ENCODE data around the gene FASTKD3.

The FASTKD3 gene

DNA sequence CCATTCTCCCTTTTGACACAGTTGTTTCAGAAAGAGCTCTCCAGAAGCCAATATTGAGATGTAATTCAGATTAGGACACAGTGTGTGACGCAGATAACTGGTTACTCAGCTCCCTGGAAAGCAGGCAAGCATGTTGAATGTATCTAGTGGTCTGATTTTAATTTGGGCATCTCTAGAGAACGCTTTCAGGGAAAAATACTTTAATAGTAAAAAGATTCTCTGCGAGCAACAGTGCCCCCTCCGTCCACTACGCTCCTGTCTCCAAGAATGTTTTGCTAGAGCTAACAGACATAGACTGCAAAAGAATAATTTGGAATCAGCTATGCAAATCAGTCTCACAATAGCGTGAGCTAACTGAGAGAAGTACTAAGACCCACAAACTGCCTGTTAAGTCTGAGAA is 41.2 kb downstream of the FASTKD3 start:
- no peak overlapping the region for H3K9ac ChIP-seq (ENCODE audit: low read depth in 1 of 2, low read length in 2 of 2)
- no peaks in the 10 kb centered on the region for H3K27me3 ChIP-seq (ENCODE audit: control insufficient read depth in 2 of 2, insufficient read depth in 2 of 2, low read length in 2 of 2)
- no peak overlapping the region for H3K27ac ChIP-seq (ENCODE audit: low read depth in 2 of 2, low read length in 2 of 2)
- H3K4me1 ChIP-seq (ENCODE audit: control insufficient read depth in 2 of 2, insufficient read depth in 2 of 2, low read length in 2 of 2), result no peaks in the 10 kb centered on the region
- H3K9me3 ChIP-seq (ENCODE audit: control insufficient read depth in 2 of 2, low read length in 2 of 2), result no peaks in the 10 kb centered on the region
- no peaks in the 10 kb centered on the region for H3K36me3 ChIP-seq (ENCODE audit: control insufficient read depth in 2 of 2, insufficient read depth in 2 of 2, low read length in 2 of 2)
- H3K4me3 ChIP-seq (ENCODE audit: low read length in 2 of 2), result no peak overlapping the region

DNA sequence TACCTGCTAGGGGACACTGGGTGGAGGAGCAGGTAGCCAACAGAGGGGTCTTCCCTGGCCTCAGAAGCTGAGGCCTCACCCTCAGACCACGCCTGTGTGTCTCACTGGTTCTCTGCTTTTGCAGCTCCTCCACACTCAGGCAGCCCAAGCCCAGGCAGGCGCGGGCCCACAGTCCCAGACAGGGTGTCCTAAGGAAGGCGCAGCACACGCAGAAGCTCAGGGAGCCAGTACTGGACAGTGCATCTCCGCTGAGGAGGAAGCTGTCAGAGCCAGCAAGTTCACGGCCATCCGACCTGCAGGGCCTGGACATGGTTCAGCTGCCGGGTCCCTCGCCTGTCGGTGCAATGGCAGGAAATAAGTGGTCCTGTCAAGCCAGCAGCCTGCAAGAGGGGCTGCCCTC is 43.2 kb downstream of the FASTKD3 start:
- no peaks in the 10 kb centered on the region for H3K27me3 ChIP-seq (ENCODE audit: control insufficient read depth in 2 of 2, insufficient read depth in 2 of 2, low read length in 2 of 2)
- H3K9me3 ChIP-seq (ENCODE audit: control insufficient read depth in 2 of 2, low read length in 2 of 2), result no peaks in the 10 kb centered on the region
- H3K36me3 ChIP-seq (ENCODE audit: control insufficient read depth in 2 of 2, insufficient read depth in 2 of 2, low read length in 2 of 2), result no peaks in the 10 kb centered on the region
- H3K27ac ChIP-seq (ENCODE audit: low read depth in 2 of 2, low read length in 2 of 2), result no peak overlapping the region
- no peak overlapping the region for H3K9ac ChIP-seq (ENCODE audit: low read depth in 1 of 2, low read length in 2 of 2)
- H3K4me3 ChIP-seq (ENCODE audit: low read length in 2 of 2), result no peak overlapping the region
- H3K4me1 ChIP-seq (ENCODE audit: control insufficient read depth in 2 of 2, insufficient read depth in 2 of 2, low read length in 2 of 2), result no peaks in the 10 kb centered on the region

DNA sequence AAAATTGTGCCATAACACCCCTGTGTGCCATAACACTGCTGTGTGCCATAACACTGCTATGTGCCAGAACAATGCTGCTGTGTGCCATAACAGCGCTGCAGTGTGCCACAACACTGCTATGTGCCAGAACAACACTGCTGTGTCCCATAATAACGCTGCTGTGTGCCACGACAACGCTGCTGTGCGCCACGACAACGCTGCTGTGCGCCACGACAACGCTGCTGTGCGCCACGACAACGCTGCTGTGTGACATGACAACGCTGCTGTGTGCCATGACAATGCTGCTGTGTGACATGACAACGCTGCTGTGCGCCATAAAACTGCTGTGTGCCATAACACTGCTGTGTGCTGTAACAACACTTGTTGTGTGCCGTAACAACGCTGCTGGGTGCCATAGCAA is 43.8 kb downstream of the FASTKD3 start:
- no peak overlapping the region for H3K4me3 ChIP-seq (ENCODE audit: low read length in 2 of 2)
- no peak overlapping the region for H3K27ac ChIP-seq (ENCODE audit: low read depth in 2 of 2, low read length in 2 of 2)
- no peak overlapping the region for H3K9ac ChIP-seq (ENCODE audit: low read depth in 1 of 2, low read length in 2 of 2)

DNA sequence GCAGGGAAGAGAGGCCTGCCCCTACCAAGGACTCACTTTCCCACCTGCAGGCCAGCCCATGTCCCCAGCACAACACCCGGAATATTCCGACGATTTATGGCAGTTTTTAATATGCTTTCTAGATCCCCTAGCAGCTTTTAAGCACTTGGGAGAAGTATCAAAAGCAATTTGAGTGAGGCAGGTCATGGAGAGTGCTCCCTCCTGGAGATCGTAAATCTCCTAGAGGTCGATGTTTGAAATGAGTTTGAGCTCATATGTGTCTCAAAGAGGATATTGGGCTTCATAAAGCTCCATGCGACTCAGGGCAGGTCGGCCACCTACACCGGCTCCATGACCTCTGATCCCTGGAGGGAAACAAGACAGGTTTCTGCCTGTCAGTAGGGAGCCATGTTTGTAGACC is 45.2 kb downstream of the FASTKD3 start:
- Histone ChIP-seq H3K27me3 (ENCODE audit: control insufficient read depth in 2 of 2, insufficient read depth in 2 of 2, low read length in 2 of 2) (no peaks in the 10 kb centered on the region), H3K36me3 (ENCODE audit: control insufficient read depth in 2 of 2, insufficient read depth in 2 of 2, low read length in 2 of 2) (no peaks in the 10 kb centered on the region), H3K27ac (ENCODE audit: low read depth in 2 of 2, low read length in 2 of 2) (no peak overlapping the region), H3K4me1 (ENCODE audit: control insufficient read depth in 2 of 2, insufficient read depth in 2 of 2, low read length in 2 of 2) (no peaks in the 10 kb centered on the region), H3K9me3 (ENCODE audit: control insufficient read depth in 2 of 2, low read length in 2 of 2) (no peaks in the 10 kb centered on the region), H3K4me3 (ENCODE audit: low read length in 2 of 2) (no peak overlapping the region), H3K9ac (ENCODE audit: low read depth in 1 of 2, low read length in 2 of 2) (no peak overlapping the region)

More for the DNA sequence above, 43.8 kb downstream of the FASTKD3 start:
- H3K27me3 ChIP-seq (ENCODE audit: control insufficient read depth in 2 of 2, insufficient read depth in 2 of 2, low read length in 2 of 2), result no peaks in the 10 kb centered on the region
- H3K4me1 ChIP-seq (ENCODE audit: control insufficient read depth in 2 of 2, insufficient read depth in 2 of 2, low read length in 2 of 2), result no peaks in the 10 kb centered on the region
- H3K9me3 ChIP-seq (ENCODE audit: control insufficient read depth in 2 of 2, low read length in 2 of 2), result no peaks in the 10 kb centered on the region
- H3K36me3 ChIP-seq (ENCODE audit: control insufficient read depth in 2 of 2, insufficient read depth in 2 of 2, low read length in 2 of 2), result no peaks in the 10 kb centered on the region

DNA sequence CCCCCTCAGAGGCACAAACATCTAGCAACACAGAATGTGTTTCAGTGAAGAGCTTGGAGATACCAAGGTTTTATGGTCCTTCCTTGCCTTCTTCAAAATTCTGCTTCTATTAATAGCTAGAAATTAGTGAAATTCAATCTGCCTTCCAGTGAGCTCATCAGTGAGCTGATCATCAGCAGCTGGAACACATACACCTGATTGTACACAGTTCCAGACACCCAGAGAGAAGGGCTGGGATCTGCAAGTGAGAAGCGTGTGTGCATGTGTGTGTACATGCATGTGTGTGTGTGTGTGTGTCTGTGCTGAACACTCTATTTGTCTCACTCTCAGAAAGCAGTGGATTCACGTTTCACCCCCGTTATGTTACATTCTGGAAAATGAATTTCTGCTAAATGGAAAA is 46.4 kb downstream of the FASTKD3 start:
- Histone ChIP-seq H3K9me3 (ENCODE audit: control insufficient read depth in 2 of 2, low read length in 2 of 2) (no peaks in the 10 kb centered on the region), H3K27me3 (ENCODE audit: control insufficient read depth in 2 of 2, insufficient read depth in 2 of 2, low read length in 2 of 2) (no peaks in the 10 kb centered on the region), H3K4me1 (ENCODE audit: control insufficient read depth in 2 of 2, insufficient read depth in 2 of 2, low read length in 2 of 2) (no peaks in the 10 kb centered on the region), H3K27ac (ENCODE audit: low read depth in 2 of 2, low read length in 2 of 2) (no peak overlapping the region), H3K9ac (ENCODE audit: low read depth in 1 of 2, low read length in 2 of 2) (no peak overlapping the region), H3K4me3 (ENCODE audit: low read length in 2 of 2) (no peak overlapping the region), H3K36me3 (ENCODE audit: control insufficient read depth in 2 of 2, insufficient read depth in 2 of 2, low read length in 2 of 2) (no peaks in the 10 kb centered on the region)

DNA sequence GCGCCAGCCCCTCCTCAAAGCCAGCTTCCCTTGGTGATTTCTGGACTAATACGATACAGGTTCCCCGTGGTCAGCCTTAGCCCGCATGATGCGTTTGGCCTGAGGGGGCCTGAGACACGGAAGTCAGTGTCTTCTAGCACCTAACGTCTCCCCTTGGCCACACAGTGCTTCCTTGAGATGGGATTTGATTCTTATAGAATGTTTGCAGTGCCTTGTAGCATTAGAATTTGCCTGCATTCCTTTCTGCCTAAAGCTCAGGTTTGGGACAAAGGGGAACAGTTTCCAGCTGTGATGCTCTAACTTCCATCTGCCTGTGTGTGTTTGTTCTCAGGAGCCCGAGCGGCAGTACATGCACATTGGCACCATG is 52.3 kb downstream of the FASTKD3 start:
- Histone ChIP-seq H3K36me3 (ENCODE audit: control insufficient read depth in 2 of 2, insufficient read depth in 2 of 2, low read length in 2 of 2) (no peaks in the 10 kb centered on the region), H3K9ac (ENCODE audit: low read depth in 1 of 2, low read length in 2 of 2) (no peak overlapping the region)

DNA sequence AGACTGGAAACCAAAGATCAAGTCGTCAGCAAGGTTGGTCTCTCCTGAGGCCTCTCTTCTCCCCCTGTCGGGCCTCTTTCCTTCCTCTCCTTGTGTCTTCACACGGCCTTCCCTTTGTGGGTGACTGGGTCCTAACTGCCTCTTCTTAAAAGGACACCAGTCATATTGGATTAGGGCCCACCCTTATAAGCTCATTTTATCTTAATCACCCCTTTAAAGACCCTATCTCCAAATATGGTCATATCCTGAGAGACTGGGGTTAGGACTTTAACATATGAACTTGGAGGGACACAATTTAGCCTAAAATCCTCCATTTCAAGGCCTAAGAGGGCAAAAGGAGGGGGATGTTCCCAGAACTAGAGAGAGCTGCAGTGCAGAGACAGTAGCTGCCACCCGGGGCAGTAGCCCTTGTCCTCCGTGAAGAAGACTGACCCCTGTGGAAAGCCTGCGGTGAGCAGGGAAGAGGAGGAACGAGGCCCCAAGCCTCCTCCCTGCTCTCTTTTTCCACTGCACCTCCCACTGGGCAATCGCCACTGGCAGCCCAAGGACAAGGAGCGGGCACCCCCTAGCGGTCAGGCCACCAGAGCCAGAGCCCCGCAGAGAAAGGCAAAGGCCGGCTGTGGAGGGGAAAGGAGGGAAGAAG is 52.8 kb downstream of the FASTKD3 start:
- Histone ChIP-seq H3K4me1 (ENCODE audit: control insufficient read depth in 2 of 2, insufficient read depth in 2 of 2, low read length in 2 of 2) (peaks cover 0 to 2% of the 10 kb centered on the region in 2 donors), H3K27ac (ENCODE audit: low read depth in 2 of 2, low read length in 2 of 2) (no peak overlapping the region), H3K27me3 (ENCODE audit: control insufficient read depth in 2 of 2, insufficient read depth in 2 of 2, low read length in 2 of 2) (peaks cover 0 to 5% of the 10 kb centered on the region in 2 donors), H3K36me3 (ENCODE audit: control insufficient read depth in 2 of 2, insufficient read depth in 2 of 2, low read length in 2 of 2) (no peaks in the 10 kb centered on the region), H3K9ac (ENCODE audit: low read depth in 1 of 2, low read length in 2 of 2) (no peak overlapping the region), H3K4me3 (ENCODE audit: low read length in 2 of 2) (peak overlapping the region in 1 of 2 donors; percentile 7), H3K9me3 (ENCODE audit: control insufficient read depth in 2 of 2, low read length in 2 of 2) (no peaks in the 10 kb centered on the region)

More for the DNA sequence above, 52.3 kb downstream of the FASTKD3 start:
- Histone ChIP-seq H3K27me3 (ENCODE audit: control insufficient read depth in 2 of 2, insufficient read depth in 2 of 2, low read length in 2 of 2) (peaks cover 0 to 5% of the 10 kb centered on the region in 2 donors), H3K4me1 (ENCODE audit: control insufficient read depth in 2 of 2, insufficient read depth in 2 of 2, low read length in 2 of 2) (peaks cover 0 to 2% of the 10 kb centered on the region in 2 donors), H3K9me3 (ENCODE audit: control insufficient read depth in 2 of 2, low read length in 2 of 2) (no peaks in the 10 kb centered on the region), H3K27ac (ENCODE audit: low read depth in 2 of 2, low read length in 2 of 2) (no peak overlapping the region), H3K4me3 (ENCODE audit: low read length in 2 of 2) (no peak overlapping the region)

DNA sequence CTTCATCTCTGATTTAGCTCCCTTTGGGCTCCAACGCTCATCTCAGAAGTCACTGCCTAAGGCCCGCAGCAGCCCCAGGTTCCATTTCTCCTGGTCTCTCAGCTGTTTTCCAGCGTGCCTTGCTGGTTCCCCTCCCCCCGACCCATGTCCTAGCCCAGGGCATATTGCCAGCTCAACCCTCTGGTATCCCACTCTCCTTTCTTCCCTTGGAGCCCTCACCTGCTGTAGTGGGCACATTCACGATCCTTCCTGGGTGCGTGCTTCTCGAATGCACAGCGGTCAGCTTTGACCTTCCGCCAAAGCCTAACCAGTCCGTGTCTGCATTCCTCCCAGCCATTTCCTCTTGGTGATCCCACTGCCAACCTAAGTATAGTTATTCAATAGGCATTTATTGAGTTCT is 54.0 kb downstream of the FASTKD3 start:
- Histone ChIP-seq H3K9ac (ENCODE audit: low read depth in 1 of 2, low read length in 2 of 2) (no peak overlapping the region), H3K9me3 (ENCODE audit: control insufficient read depth in 2 of 2, low read length in 2 of 2) (no peaks in the 10 kb centered on the region), H3K27ac (ENCODE audit: low read depth in 2 of 2, low read length in 2 of 2) (no peak overlapping the region), H3K36me3 (ENCODE audit: control insufficient read depth in 2 of 2, insufficient read depth in 2 of 2, low read length in 2 of 2) (no peaks in the 10 kb centered on the region), H3K27me3 (ENCODE audit: control insufficient read depth in 2 of 2, insufficient read depth in 2 of 2, low read length in 2 of 2) (peaks cover 0 to 5% of the 10 kb centered on the region in 2 donors), H3K4me3 (ENCODE audit: low read length in 2 of 2) (no peak overlapping the region), H3K4me1 (ENCODE audit: control insufficient read depth in 2 of 2, insufficient read depth in 2 of 2, low read length in 2 of 2) (peaks cover 0 to 2% of the 10 kb centered on the region in 2 donors)

DNA sequence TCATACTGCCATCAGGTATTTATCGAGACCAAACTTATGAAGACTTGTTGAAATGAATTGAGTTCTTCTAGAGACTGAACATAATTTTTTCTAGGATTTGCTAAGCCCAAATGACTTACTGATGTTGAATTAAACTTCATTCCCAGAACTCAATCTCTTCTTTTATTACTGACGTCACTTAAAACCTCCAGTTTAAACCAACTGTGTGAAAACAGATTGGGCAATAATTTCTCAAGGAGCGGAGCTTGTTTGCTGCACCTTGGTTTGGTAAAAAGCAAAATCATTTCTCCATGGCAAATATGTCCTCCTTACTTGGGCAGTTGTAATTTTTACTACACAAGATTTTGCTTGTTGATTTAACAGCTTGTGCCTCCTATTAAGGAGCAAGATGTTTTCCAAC is 55.3 kb downstream of the FASTKD3 start:
- Histone ChIP-seq H3K27me3 (ENCODE audit: control insufficient read depth in 2 of 2, insufficient read depth in 2 of 2, low read length in 2 of 2) (peaks cover 0 to 5% of the 10 kb centered on the region in 2 donors), H3K4me1 (ENCODE audit: control insufficient read depth in 2 of 2, insufficient read depth in 2 of 2, low read length in 2 of 2) (peaks cover 0 to 2% of the 10 kb centered on the region in 2 donors), H3K9ac (ENCODE audit: low read depth in 1 of 2, low read length in 2 of 2) (no peak overlapping the region), H3K9me3 (ENCODE audit: control insufficient read depth in 2 of 2, low read length in 2 of 2) (no peaks in the 10 kb centered on the region), H3K27ac (ENCODE audit: low read depth in 2 of 2, low read length in 2 of 2) (no peak overlapping the region), H3K36me3 (ENCODE audit: control insufficient read depth in 2 of 2, insufficient read depth in 2 of 2, low read length in 2 of 2) (no peaks in the 10 kb centered on the region), H3K4me3 (ENCODE audit: low read length in 2 of 2) (no peak overlapping the region)

DNA sequence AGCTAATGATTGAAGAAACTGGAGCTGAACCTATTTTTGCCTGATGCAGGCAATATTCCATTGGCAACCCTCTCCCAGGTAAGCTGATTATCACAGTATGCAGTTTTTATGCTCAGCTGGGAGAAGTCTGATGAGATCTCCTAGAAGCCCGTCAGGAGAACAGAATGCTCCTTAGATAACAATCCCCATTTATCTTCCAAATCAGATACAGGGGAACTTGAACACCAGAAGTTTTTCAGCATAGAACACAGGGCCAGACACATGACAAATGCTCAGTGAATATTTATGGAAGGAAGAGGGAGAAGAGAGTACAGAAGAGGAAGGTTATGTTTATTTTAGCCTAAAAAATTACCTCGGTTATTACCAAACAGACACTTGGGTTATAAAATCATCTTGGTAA is 55.8 kb downstream of the FASTKD3 start:
- no peak overlapping the region for H3K27ac ChIP-seq (ENCODE audit: low read depth in 2 of 2, low read length in 2 of 2)

More for the DNA sequence above, 55.8 kb downstream of the FASTKD3 start:
- no peak overlapping the region for H3K9ac ChIP-seq (ENCODE audit: low read depth in 1 of 2, low read length in 2 of 2)
- peaks cover 0 to 2% of the 10 kb centered on the region in 2 donors for H3K4me1 ChIP-seq (ENCODE audit: control insufficient read depth in 2 of 2, insufficient read depth in 2 of 2, low read length in 2 of 2)
- H3K36me3 ChIP-seq (ENCODE audit: control insufficient read depth in 2 of 2, insufficient read depth in 2 of 2, low read length in 2 of 2), result no peaks in the 10 kb centered on the region
- peaks cover 0 to 5% of the 10 kb centered on the region in 2 donors for H3K27me3 ChIP-seq (ENCODE audit: control insufficient read depth in 2 of 2, insufficient read depth in 2 of 2, low read length in 2 of 2)
- H3K9me3 ChIP-seq (ENCODE audit: control insufficient read depth in 2 of 2, low read length in 2 of 2), result no peaks in the 10 kb centered on the region
- H3K4me3 ChIP-seq (ENCODE audit: low read length in 2 of 2), result no peak overlapping the region
